Omental fat pad (tissue), 4 donors: Measurements from ENCODE around the gene TMEM190. TPM values are rescaled to one million over a fixed set of nuclear protein-coding genes. Genes with fewer than 3 reads are reported as not detected.
"Not testable (repeated sequence)": the region's sequence is repeated elsewhere in the genome, so short reads cannot be mapped to it uniquely, and the experiment has no call there.

Experiments used
- ATAC-seq: fragments of 150-250 bp; one replicate; pipeline ENCODE4 v1.9.1; 2016; ENCODE audit warnings: mild to moderate bottlenecking, moderate library complexity; ENCODE audit not compliant: low FRiP score
- DNase-seq: peaks from one replicate; pipeline ENCODE4 v3.0.0-alpha.2; 2019; ENCODE audit warnings: low spot score
- CTCF ChIP-seq, 3 donors: fragments of 450-650 bp; IDR thresholded peaks; one replicate each; pipeline ENCODE4 v1.5.1; 2016 to 2017; ENCODE audit warnings: antibody characterized with exemption in 3 of 3, mild to moderate bottlenecking in 3 of 3, moderate library complexity in 2 of 3
- total RNA-seq, 4 donors: library from RNA; depleted of rRNA; stranded (reverse); fragments of >200 nt; gene quantifications; one replicate each; pipeline ENCODE4 v1.1.0, GENCODE V29; 2016

Gene TMEM190
- total RNA-seq, 4 donors from 2014 or later, result not detected

DNA sequence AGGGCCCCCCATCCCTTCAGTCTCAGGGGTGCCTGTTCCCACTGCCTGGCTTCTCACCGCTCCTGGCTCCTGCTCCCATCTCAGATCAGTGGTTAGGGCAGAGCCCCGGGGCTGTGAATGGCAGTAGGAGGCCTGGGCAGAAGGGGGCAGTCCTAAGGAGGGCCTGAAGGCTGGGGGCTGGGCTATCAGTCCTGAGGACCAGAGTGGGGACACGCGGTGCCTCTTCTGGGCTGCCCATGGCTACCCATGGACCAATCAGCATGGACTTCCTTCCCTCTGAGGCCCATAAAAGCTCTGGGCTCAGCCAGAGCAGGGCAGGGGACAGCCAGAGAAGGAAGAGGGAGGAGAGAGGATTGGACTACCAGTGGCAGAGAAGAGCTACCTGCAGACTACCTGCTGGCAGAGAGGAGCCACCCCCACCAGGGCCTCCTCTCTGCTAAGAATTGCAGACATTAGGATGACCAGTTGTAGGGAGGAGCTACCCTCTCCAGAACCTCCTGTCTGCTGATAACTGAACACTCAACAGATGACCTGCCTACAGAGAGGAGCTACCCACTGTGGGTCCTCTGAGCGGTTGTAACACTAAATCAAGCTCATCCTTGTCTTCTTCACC is 43.1 kb downstream of the TMEM190 start:
- DNase-seq, result no peak
- no peak for ATAC-seq
- no peak for TF ChIP-seq CTCF (IDR thresholded peaks at IDR 0.05)

DNA sequence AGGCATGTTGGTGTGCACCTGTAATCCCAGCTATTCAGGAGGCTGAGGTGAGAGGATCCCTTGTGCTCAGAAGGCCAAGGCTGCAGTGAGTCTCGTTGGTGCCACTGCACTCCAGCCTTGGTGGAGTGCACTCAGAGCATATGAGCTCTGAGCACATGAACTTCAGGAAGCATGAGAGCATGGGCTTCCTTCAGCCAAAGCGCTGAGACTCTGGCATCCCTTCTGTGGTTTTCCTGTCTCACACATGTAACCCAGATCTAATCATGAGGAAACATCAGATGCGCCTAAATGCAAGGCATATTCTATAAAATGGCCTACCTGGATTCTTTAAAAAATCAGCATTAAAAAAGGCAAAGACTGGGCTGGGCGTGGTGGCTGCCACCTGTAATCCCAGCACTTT is 44.7 kb downstream of the TMEM190 start:
- ATAC-seq, DNase-seq: not testable (repeated sequence)

DNA sequence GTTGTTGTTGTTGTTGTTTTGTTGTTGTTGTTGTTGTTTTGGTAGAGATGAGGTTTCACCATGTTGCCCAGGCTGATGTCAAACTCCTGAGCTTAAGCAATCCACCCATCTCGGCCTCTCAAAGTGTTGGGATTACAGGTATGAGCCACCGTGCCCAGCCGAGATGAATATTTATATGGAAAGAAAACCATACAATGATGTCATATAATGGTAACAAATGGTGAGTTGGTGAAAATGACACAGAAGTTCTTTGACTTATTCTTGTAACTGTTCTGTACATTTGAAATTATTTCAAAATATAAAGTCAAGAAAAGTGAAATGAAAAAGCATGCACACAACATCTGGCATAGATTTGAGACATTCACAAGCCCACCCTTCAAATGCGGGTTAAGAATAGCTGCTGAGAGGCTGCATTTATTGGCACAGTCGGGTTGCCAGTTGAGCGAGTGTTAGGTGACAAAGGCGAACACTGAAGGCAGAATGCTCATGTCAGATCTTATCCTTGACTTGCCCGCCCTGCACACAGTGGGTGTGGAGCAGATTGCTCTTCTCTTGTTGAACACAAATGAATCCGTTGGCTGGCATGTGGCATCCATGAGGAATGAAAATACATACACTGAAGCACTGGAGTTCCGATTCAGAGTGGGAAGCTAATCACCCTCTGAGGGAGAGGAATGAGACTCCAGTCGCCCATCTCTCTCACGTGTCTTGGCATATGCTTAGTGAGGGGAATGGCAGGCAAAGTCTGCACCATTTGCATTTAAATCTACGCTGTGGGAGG is 46.8 kb downstream of the TMEM190 start:
- no peak for TF ChIP-seq CTCF (IDR thresholded peaks at IDR 0.05)
- DNase-seq, result no peak
- no peak for ATAC-seq

DNA sequence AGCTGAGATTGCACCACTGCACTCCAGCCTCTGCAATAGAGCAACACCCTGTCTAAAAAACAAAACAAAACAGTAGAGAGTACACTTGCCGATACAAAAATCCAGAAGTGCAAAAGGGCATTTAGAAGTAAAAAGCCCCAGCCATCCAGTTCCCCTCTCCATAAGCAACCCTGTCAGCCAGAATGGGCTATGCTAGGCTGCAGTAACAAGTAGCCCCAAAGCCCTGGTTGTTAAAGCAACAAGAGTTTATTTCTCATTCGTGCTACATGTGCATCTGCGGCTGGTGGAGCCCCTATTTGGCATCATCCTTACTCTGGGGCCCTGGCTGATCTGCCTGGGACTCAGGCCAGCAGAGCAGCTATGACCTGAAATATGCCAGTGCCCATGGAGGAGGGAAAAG is 47.9 kb downstream of the TMEM190 start:
- ATAC-seq (no peak), DNase-seq (no peak)
- TF ChIP-seq CTCF (IDR thresholded peaks at IDR 0.05), result no peak

- no peak for ATAC-seq
- no peak for TF ChIP-seq CTCF (IDR thresholded peaks at IDR 0.05)
These were observed 49.4 kb downstream of the TMEM190 start for GRCh38 chr19:55426042-55426441.

More at GRCh38 chr19:55426042-55426441, 49.4 kb downstream of the TMEM190 start:
- DNase-seq, result no peak

Other genes with a start within 250 kb of the TMEM190 start
- gene TNNT1, start 227.6 kb upstream of the TMEM190 start, total RNA-seq, result 1 to 10 TPM in 3 of 4 donors, not detected in 1; 1.9 to 7.2 (median 4.3) TPM
- not detected for gene TNNI3, start 219.1 kb upstream of the TMEM190 start, total RNA-seq
- under 1 TPM in 2 of 4 donors, not detected in 2; 0.65 to 0.69 TPM for gene DNAAF3, start 210.2 kb upstream of the TMEM190 start, total RNA-seq
- gene SYT5, start 196.5 kb upstream of the TMEM190 start, total RNA-seq, result under 1 TPM in 1 of 4 donors, not detected in 3; 0.28 TPM
- gene PTPRH, start 167.3 kb upstream of the TMEM190 start, total RNA-seq, result 1 to 10 TPM; 1.4 to 9.8 (median 5.5) TPM
- gene TMEM86B, start 148.1 kb upstream of the TMEM190 start, total RNA-seq, result 1 to 10 TPM in 3 of 4 donors, under 1 TPM in 1; 0.65 to 3.5 (median 2.5) TPM
- gene PPP6R1, start 117.8 kb upstream of the TMEM190 start, total RNA-seq, result 10 to 100 TPM; 27.8 to 43.6 (median 35.5) TPM
- gene HSPBP1, start 96.7 kb upstream of the TMEM190 start, total RNA-seq, result 10 to 100 TPM; 19.5 to 25.9 (median 21.2) TPM
- 1 to 10 TPM in 1 of 4 donors, under 1 TPM in 1, not detected in 2; 0.19 to 2.1 TPM for gene BRSK1, start 92.8 kb upstream of the TMEM190 start, total RNA-seq
- gene TMEM150B, start 51.5 kb upstream of the TMEM190 start, total RNA-seq, result 10 to 100 TPM in 2 of 4 donors, 1 to 10 TPM in 2; 5.6 to 26.7 (median 16.6) TPM
- gene KMT5C, start 37.0 kb upstream of the TMEM190 start, total RNA-seq, result 10 to 100 TPM in 1 of 4 donors, 1 to 10 TPM in 3; 5.3 to 22.9 (median 6.8) TPM
- under 1 TPM in 1 of 4 donors, not detected in 3; 0.56 TPM for gene COX6B2, start 22.1 kb upstream of the TMEM190 start, total RNA-seq
- gene GARIN5B, start 13.6 kb upstream of the TMEM190 start, total RNA-seq, result under 1 TPM in 1 of 4 donors, not detected in 3; 0.09 TPM
- 1 to 10 TPM in 1 of 4 donors, under 1 TPM in 1, not detected in 2; 0.28 to 1.2 TPM for gene IL11, start 6.4 kb upstream of the TMEM190 start, total RNA-seq
- 1 to 10 TPM in 3 of 4 donors, not detected in 1; 1.5 to 1.7 (median 1.6) TPM for gene TMEM238, start 7.5 kb downstream of the TMEM190 start, total RNA-seq
- 100 to 1,000 TPM; 490 to 747 (median 555) TPM for gene RPL28, start 9.1 kb downstream of the TMEM190 start, total RNA-seq
- 10 to 100 TPM in 2 of 4 donors, 1 to 10 TPM in 2; 7.4 to 25.6 (median 13.0) TPM for gene UBE2S, start 31.0 kb downstream of the TMEM190 start, total RNA-seq
- not detected for gene SHISA7, start 66.5 kb downstream of the TMEM190 start, total RNA-seq
- 10 to 100 TPM; 52.5 to 96.8 (median 62.5) TPM for gene ISOC2, start 84.8 kb downstream of the TMEM190 start, total RNA-seq
- not detected for gene C19orf85, start 87.9 kb downstream of the TMEM190 start, total RNA-seq
- gene ZNF628, start 99.8 kb downstream of the TMEM190 start, total RNA-seq, result 1 to 10 TPM; 1.7 to 6.4 (median 2.6) TPM
- gene NAT14, start 108.4 kb downstream of the TMEM190 start, total RNA-seq, result 1 to 10 TPM; 2.3 to 4.6 (median 2.6) TPM
- 1 to 10 TPM; 1.6 to 6.1 (median 3.5) TPM for gene SSC5D, start 111.6 kb downstream of the TMEM190 start, total RNA-seq
- under 1 TPM in 1 of 4 donors, not detected in 3; 0.56 TPM for gene SBK2, start 160.3 kb downstream of the TMEM190 start, total RNA-seq
- gene SBK3, start 168.7 kb downstream of the TMEM190 start, total RNA-seq, result 1 to 10 TPM in 1 of 4 donors, under 1 TPM in 2, not detected in 1; 0.36 to 1.5 (median 0.79) TPM
- 1 to 10 TPM; 1.3 to 4.0 (median 2.3) TPM for gene ZNF579, start 204.0 kb downstream of the TMEM190 start, total RNA-seq
- 1 to 10 TPM; 4.2 to 7.1 (median 5.0) TPM for gene FIZ1, start 222.7 kb downstream of the TMEM190 start, total RNA-seq
- 10 to 100 TPM; 15.6 to 27.5 (median 17.4) TPM for gene ZNF524, start 223.5 kb downstream of the TMEM190 start, total RNA-seq
- 1 to 10 TPM; 2.2 to 6.3 (median 3.8) TPM for gene ZNF865, start 228.8 kb downstream of the TMEM190 start, total RNA-seq
- 1 to 10 TPM; 2.5 to 3.8 (median 3.2) TPM for gene ZNF784, start 247.7 kb downstream of the TMEM190 start, total RNA-seq